ENCODE measurements around the gene KIAA1143.

GRCh38 chr3:44795197-44795596, 33.8 kb upstream of the KIAA1143 start:
- TF ChIP-seq, protein P1, sequence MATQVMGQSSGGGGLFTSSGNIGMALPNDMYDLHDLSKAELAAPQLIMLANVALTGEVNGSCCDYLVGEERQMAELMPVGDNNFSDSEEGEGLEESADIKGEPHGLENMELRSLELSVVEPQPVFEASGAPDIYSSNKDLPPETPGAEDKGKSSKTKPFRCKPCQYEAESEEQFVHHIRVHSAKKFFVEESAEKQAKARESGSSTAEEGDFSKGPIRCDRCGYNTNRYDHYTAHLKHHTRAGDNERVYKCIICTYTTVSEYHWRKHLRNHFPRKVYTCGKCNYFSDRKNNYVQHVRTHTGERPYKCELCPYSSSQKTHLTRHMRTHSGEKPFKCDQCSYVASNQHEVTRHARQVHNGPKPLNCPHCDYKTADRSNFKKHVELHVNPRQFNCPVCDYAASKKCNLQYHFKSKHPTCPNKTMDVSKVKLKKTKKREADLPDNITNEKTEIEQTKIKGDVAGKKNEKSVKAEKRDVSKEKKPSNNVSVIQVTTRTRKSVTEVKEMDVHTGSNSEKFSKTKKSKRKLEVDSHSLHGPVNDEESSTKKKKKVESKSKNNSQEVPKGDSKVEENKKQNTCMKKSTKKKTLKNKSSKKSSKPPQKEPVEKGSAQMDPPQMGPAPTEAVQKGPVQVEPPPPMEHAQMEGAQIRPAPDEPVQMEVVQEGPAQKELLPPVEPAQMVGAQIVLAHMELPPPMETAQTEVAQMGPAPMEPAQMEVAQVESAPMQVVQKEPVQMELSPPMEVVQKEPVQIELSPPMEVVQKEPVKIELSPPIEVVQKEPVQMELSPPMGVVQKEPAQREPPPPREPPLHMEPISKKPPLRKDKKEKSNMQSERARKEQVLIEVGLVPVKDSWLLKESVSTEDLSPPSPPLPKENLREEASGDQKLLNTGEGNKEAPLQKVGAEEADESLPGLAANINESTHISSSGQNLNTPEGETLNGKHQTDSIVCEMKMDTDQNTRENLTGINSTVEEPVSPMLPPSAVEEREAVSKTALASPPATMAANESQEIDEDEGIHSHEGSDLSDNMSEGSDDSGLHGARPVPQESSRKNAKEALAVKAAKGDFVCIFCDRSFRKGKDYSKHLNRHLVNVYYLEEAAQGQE (IDR thresholded peaks at IDR 0.05; ENCODE audit: low read depth), result no peak
- no peak for TF ChIP-seq FOXM1 (IDR thresholded peaks at IDR 0.05; ENCODE audit: borderline replicate concordance, low read depth)
- no peak for TF ChIP-seq TAF1 (IDR thresholded peaks at IDR 0.05; ENCODE audit: low read depth)
- no peak for TF ChIP-seq EP300 (IDR thresholded peaks at IDR 0.05; ENCODE audit: borderline replicate concordance)
- TF ChIP-seq CREB1 (IDR thresholded peaks at IDR 0.05; ENCODE audit: low read depth), result no peak
- TF ChIP-seq RAD21 (IDR thresholded peaks at IDR 0.05; ENCODE audit: low read depth), result no peak
- TF ChIP-seq EGR1 (IDR thresholded peaks at IDR 0.05), result no peak
- TF ChIP-seq MAX (IDR thresholded peaks at IDR 0.05), result no peak
- no peak for TF ChIP-seq CEBPB (IDR thresholded peaks at IDR 0.05)
